HFFc6 (cell line): ENCODE data around the gene TMEM132D. TPM values are rescaled to one million over a fixed set of nuclear protein-coding genes. Genes with fewer than 3 reads are reported as not detected.

Source experiments
- DNase-seq: peaks from one replicate; pipeline ENCODE4 v3.0.0-alpha.2; 2018
- H3K27ac Mint-ChIP-seq: 2 replicates; pipeline ENCODE4 v1.8.0; 2020; ENCODE audit warnings: mild to moderate bottlenecking, mixed read lengths
- H3K27me3 Mint-ChIP-seq: 2 replicates; pipeline ENCODE4 v1.8.0; 2021; ENCODE audit warnings: mild to moderate bottlenecking, moderate library complexity, mixed read lengths; ENCODE audit not compliant: insufficient read depth
- H3K36me3 Mint-ChIP-seq: 2 replicates; pipeline ENCODE4 v1.8.0; 2021; ENCODE audit warnings: low read depth, mixed read lengths
- H3K4me1 Mint-ChIP-seq: 2 replicates; pipeline ENCODE4 v1.8.0; 2020; ENCODE audit warnings: low read depth, mixed read lengths
- H3K4me3 Mint-ChIP-seq: 2 replicates; pipeline ENCODE4 v1.8.0; 2020; ENCODE audit warnings: mild to moderate bottlenecking, moderate library complexity, mixed read lengths
- H3K9me3 Mint-ChIP-seq: 2 replicates; pipeline ENCODE4 v1.8.0; 2020; ENCODE audit warnings: mild to moderate bottlenecking, mixed read lengths
- CTCF ChIP-seq: fragments of 200-600 bp; sonication (generic); IDR thresholded peaks from 2 replicates; pipeline ENCODE4 v1.5.0; 2021; ENCODE audit warnings: antibody characterized with exemption, mild to moderate bottlenecking
- total RNA-seq, 6 experiments: library from RNA; stranded (reverse); fragmentation: NEBNext Ultra II Directional; extraction: Animal tissue kit (Norgen Biotek cat#: 25700); gene quantifications; 2 replicates in 1 of 6; 3 replicates in 5 of 6; pipeline ENCODE4 v1.2.3, GENCODE V29; 2021

Gene TMEM132D
- total RNA-seq, 6 experiments from 2014 or later: not detected

DNA sequence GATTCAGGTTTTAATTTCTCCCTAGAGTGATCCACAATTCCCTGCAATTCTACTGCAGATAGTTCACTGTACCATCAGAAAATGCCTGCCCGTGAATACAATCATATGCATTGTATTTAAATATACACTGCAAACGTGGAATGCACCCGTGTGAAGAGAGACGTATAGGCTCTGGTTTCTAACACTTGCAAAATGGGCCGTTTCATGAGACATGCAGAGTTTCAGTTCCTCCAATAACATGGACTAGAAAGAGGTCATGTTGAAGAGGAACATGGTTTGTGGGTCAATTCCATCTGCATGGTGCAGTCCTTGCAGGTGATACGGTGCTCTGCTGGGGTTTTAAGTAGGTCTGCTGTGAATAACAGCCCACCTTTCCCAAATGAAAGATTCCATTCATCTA, 373.3 kb downstream of the TMEM132D start:
- TF ChIP-seq CTCF: no peak
- H3K36me3 Mint-ChIP-seq: 0 out of 2 replicates have a peak, but pooled peaks cover 5% of the 10 kb centered on the region
- peaks cover 34% of the 10 kb centered on the region for H3K9me3 Mint-ChIP-seq
- no peak overlapping the region for H3K4me3 Mint-ChIP-seq
- no peaks in the 10 kb centered on the region for H3K4me1 Mint-ChIP-seq
- DNase-seq: no peak
- H3K27me3 Mint-ChIP-seq: no peaks in the 10 kb centered on the region
- no peak overlapping the region for H3K27ac Mint-ChIP-seq

DNA sequence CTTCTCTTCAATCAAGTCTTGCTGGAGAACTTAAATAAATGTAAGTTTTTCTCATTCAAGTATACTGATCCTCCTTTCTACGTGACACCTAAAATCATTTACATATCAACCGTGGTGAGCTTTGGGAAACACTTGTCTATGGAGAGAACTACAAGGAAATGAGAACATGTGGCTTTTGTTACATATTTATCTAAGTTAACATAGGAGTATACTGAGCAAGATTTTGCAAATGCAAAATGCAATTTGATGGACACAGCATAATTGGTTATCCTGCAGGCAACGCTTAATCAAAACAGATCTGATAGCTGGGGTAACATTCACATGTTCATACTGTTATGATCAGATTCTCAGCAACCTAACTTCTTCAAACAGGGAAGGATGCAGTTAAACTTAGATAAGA, 376.3 kb downstream of the TMEM132D start:
- Mint-ChIP-seq H3K4me3 (no peak overlapping the region), H3K27ac (no peak overlapping the region), H3K4me1 (no peaks in the 10 kb centered on the region), H3K9me3 (peaks cover 53% of the 10 kb centered on the region), H3K27me3 (no peaks in the 10 kb centered on the region), H3K36me3 (0 out of 2 replicates have a peak, but pooled peaks cover 5% of the 10 kb centered on the region)
- no peak for TF ChIP-seq CTCF
- no peak for DNase-seq

GRCh38 chr12:129523621-129524020, 380.2 kb downstream of the TMEM132D start:
- Mint-ChIP-seq H3K4me1 (no peaks in the 10 kb centered on the region), H3K27me3 (no peaks in the 10 kb centered on the region), H3K27ac (no peak overlapping the region), H3K36me3 (no peaks in the 10 kb centered on the region), H3K4me3 (no peak overlapping the region), H3K9me3 (peaks cover 58% of the 10 kb centered on the region)
- TF ChIP-seq CTCF: no peak
- no peak for DNase-seq

- no peaks in the 10 kb centered on the region for H3K36me3 Mint-ChIP-seq
- H3K27ac Mint-ChIP-seq: no peak overlapping the region
- H3K27me3 Mint-ChIP-seq: no peaks in the 10 kb centered on the region
- no peaks in the 10 kb centered on the region for H3K4me1 Mint-ChIP-seq
- TF ChIP-seq CTCF: no peak
- H3K9me3 Mint-ChIP-seq: peaks cover 61% of the 10 kb centered on the region
- DNase-seq: no peak
- no peak overlapping the region for H3K4me3 Mint-ChIP-seq
Measured at GRCh38 chr12:129520739-129521138, 383.1 kb downstream of the TMEM132D start.

- H3K4me1 Mint-ChIP-seq: no peaks in the 10 kb centered on the region
- no peak for DNase-seq
- H3K4me3 Mint-ChIP-seq: no peak overlapping the region
- TF ChIP-seq CTCF: no peak
- H3K36me3 Mint-ChIP-seq: no peaks in the 10 kb centered on the region
- H3K9me3 Mint-ChIP-seq: peaks cover 35% of the 10 kb centered on the region
- H3K27ac Mint-ChIP-seq: no peak overlapping the region
- no peaks in the 10 kb centered on the region for H3K27me3 Mint-ChIP-seq
Measured at GRCh38 chr12:129503802-129504201, 400.0 kb downstream of the TMEM132D start.

DNA sequence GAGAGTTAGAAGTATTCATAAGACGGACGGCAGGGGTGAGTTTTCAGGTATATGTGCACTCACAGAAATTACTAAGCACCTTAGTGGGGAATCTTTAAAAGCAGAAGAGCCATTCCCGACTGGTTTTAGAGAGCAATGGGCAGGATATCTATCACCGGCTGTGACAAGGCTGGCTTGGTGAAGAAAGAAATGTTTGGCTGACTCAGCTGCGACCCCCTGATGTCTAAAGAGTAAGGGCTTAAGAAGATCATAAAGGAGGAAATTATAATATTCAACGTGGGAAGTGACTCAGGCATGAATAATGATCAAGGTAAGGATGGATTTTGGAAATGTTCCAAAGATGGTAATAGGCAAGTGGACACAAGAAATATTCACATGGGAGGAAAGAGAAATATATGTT, 407.6 kb downstream of the TMEM132D start:
- H3K27me3 Mint-ChIP-seq: no peaks in the 10 kb centered on the region; the same call in 1 of the 2 replicates
- TF ChIP-seq CTCF: no peak
- H3K9me3 Mint-ChIP-seq: peaks cover 64% of the 10 kb centered on the region
- H3K4me3 Mint-ChIP-seq: no peak overlapping the region
- H3K36me3 Mint-ChIP-seq: no peaks in the 10 kb centered on the region
- H3K27ac Mint-ChIP-seq: no peak overlapping the region
- DNase-seq: no peak
- H3K4me1 Mint-ChIP-seq: no peaks in the 10 kb centered on the region
